SK-N-SH (cell line): ENCODE data around the gene MAPKAP1.

ENCODE experiments used
- CHD2 ChIP-seq: fragments of 150-350 bp; IDR thresholded peaks from 2 replicates; pipeline ENCODE4 v1.6.1; 2018; ENCODE audit warnings: low read length; ENCODE audit not compliant: partially characterized antibody
- ELF1 ChIP-seq: IDR thresholded peaks from 2 replicates; pipeline ENCODE4 v1.4.0; 2012
- EP300 ChIP-seq, 2 experiments: IDR thresholded peaks; 2 replicates each; pipeline versions ENCODE4 v1.4.0 to v1.6.1; 2012; ENCODE audit warnings: borderline replicate concordance in 1 of 2, low read depth in 1 of 2, low read length in 1 of 2
- GABPA ChIP-seq: IDR thresholded peaks from 2 replicates; pipeline ENCODE4 v1.4.0; 2012; ENCODE audit warnings: low read depth, mild to moderate bottlenecking
- GATA2 ChIP-seq: sonication (generic); formaldehyde crosslinking; IDR thresholded peaks from 2 replicates; pipeline ENCODE4 v1.5.0; 2020; ENCODE audit warnings: mild to moderate bottlenecking, missing genetic modification reagents
- MEF2A ChIP-seq: IDR thresholded peaks from 2 replicates; pipeline ENCODE4 v1.4.0; 2012; ENCODE audit warnings: low read depth, borderline replicate concordance
- NRF1 ChIP-seq: IDR thresholded peaks from 2 replicates; pipeline ENCODE4 v1.6.1; 2012; ENCODE audit warnings: low read depth, mild to moderate bottlenecking, low read length
- POLR2AphosphoS5 ChIP-seq: IDR thresholded peaks from 2 replicates; pipeline ENCODE4 v1.6.1; 2012; ENCODE audit warnings: low read depth, low read length
- RCOR1 ChIP-seq: fragments of 150-350 bp; IDR thresholded peaks from 2 replicates; pipeline ENCODE4 v1.6.1; 2017; ENCODE audit warnings: antibody characterized with exemption, low read length
- RFX5 ChIP-seq: IDR thresholded peaks from 2 replicates; pipeline ENCODE4 v1.6.1; 2012; ENCODE audit warnings: mild to moderate bottlenecking, improper control_type of control experiment, low read length
- TF ChIP-seq, protein P1 (sequence below): fragments of 150-350 bp; IDR thresholded peaks from 2 replicates; pipeline ENCODE4 v1.6.1; 2017; ENCODE audit warnings: antibody characterized with exemption, low read length, low read depth, borderline replicate concordance
- TF ChIP-seq, protein P2 (sequence below): fragments of 200-600 bp; sonication (generic); IDR thresholded peaks from 2 replicates; pipeline ENCODE4 v1.6.1; 2017; ENCODE audit warnings: antibody characterized with exemption, mild to moderate bottlenecking, moderate library complexity
- TF ChIP-seq, protein P3 (sequence below): IDR thresholded peaks from 2 replicates; pipeline ENCODE4 v1.4.0; 2012; ENCODE audit warnings: low read depth, borderline replicate concordance

DNA sequence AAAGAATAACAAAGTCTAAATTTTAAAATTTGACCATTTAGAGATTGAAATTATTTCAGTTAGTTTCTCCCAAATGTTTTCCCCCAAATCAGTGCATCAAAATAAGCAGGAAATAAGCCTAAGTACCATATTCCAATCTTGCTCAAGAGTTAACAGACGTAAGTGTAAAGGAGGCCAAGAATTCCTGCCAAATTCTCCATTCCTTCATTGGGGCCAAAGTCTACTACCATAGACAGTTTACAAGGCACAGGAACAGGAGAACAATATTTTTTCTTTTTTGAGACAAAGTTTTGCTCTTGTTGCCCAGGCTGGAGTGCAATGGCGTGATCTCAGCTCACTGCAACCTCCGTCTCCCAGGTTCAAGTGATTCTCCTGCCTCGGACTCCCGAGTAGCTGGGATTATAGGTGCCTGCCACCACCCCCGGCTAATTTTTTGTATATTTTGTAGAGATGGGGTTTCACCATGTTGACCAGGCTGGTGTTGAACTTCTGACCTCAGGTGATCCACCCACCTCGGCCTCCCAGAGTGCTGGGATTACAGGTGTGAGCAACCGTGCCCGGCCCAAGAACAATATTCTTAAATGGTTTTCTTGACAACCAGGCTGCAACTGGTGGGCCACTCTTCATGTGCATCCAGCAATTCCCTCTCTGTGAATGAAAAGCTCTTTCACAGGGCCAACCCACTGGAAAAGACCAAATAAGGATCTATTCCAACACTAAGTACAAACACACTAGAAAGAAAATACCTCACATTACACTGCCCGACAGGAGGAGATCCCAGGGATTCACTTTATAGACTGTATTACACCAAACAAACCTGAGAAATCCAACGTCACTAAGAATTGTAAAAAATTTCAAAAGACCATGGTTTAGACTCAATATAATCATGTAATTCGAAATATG is 127.7 kb downstream of the MAPKAP1 start:
- TF ChIP-seq, protein P1, sequence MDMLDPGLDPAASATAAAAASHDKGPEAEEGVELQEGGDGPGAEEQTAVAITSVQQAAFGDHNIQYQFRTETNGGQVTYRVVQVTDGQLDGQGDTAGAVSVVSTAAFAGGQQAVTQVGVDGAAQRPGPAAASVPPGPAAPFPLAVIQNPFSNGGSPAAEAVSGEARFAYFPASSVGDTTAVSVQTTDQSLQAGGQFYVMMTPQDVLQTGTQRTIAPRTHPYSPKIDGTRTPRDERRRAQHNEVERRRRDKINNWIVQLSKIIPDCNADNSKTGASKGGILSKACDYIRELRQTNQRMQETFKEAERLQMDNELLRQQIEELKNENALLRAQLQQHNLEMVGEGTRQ: no peak
- TF ChIP-seq, protein P2, sequence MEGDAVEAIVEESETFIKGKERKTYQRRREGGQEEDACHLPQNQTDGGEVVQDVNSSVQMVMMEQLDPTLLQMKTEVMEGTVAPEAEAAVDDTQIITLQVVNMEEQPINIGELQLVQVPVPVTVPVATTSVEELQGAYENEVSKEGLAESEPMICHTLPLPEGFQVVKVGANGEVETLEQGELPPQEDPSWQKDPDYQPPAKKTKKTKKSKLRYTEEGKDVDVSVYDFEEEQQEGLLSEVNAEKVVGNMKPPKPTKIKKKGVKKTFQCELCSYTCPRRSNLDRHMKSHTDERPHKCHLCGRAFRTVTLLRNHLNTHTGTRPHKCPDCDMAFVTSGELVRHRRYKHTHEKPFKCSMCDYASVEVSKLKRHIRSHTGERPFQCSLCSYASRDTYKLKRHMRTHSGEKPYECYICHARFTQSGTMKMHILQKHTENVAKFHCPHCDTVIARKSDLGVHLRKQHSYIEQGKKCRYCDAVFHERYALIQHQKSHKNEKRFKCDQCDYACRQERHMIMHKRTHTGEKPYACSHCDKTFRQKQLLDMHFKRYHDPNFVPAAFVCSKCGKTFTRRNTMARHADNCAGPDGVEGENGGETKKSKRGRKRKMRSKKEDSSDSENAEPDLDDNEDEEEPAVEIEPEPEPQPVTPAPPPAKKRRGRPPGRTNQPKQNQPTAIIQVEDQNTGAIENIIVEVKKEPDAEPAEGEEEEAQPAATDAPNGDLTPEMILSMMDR: no peak
- TF ChIP-seq CHD2 (no peak), MEF2A (no peak), RFX5 (no peak), RCOR1 (no peak), POLR2AphosphoS5 (no peak), GATA2 (CRISPR knock-in tag) (no peak), NRF1 (no peak), ELF1 (no peak), EP300 (IDR thresholded peaks at IDR 0.05; ENCODE audit: borderline replicate concordance in 1 of 2, low read depth in 1 of 2, low read length in 1 of 2) (no peak), GABPA (no peak)
- TF ChIP-seq, protein P3, sequence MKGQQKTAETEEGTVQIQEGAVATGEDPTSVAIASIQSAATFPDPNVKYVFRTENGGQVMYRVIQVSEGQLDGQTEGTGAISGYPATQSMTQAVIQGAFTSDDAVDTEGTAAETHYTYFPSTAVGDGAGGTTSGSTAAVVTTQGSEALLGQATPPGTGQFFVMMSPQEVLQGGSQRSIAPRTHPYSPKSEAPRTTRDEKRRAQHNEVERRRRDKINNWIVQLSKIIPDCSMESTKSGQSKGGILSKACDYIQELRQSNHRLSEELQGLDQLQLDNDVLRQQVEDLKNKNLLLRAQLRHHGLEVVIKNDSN: no peak
